HepG2 (cell line): ENCODE results near the gene MGST2. TPM values are rescaled to one million over a fixed set of nuclear protein-coding genes. Genes with fewer than 3 reads are reported as not detected.

ENCODE experiments used
- AGO1 ChIP-seq: fragments of 200-400 bp; formaldehyde crosslinking; IDR thresholded peaks from 2 replicates; pipeline ENCODE4 v1.6.1; 2017; ENCODE audit warnings: mild to moderate bottlenecking, low read depth, low read length, moderate library complexity; ENCODE audit not compliant: poor library complexity, severe bottlenecking
- ARNTL ChIP-seq: sonication (generic); formaldehyde crosslinking; IDR thresholded peaks from 2 replicates; pipeline ENCODE4 v1.4.0; 2020; ENCODE audit warnings: mild to moderate bottlenecking, missing genetic modification reagents
- EED ChIP-seq: sonication (generic); formaldehyde crosslinking; IDR thresholded peaks from 2 replicates; pipeline ENCODE4 v1.5.0; 2020; ENCODE audit warnings: mild to moderate bottlenecking, missing genetic modification reagents
- FOXK2 ChIP-seq: fragments of 450-650 bp; IDR thresholded peaks from 2 replicates; pipeline ENCODE4 v1.6.1; 2016
- GMEB1 ChIP-seq: sonication (generic); formaldehyde crosslinking; IDR thresholded peaks from 2 replicates; pipeline ENCODE4 v1.5.1; 2020; ENCODE audit warnings: missing genetic modification reagents, mild to moderate bottlenecking, borderline replicate concordance
- GZF1 ChIP-seq: sonication (generic); formaldehyde crosslinking; IDR thresholded peaks from 2 replicates; pipeline ENCODE4 v1.5.1; 2020; ENCODE audit warnings: mild to moderate bottlenecking, missing genetic modification reagents
- KMT2B ChIP-seq: IDR thresholded peaks from 2 replicates; pipeline ENCODE4 v1.6.1; 2016; ENCODE audit warnings: missing genetic modification reagents, missing compliant biosample characterization
- MTERF4 ChIP-seq: sonication (generic); formaldehyde crosslinking; IDR thresholded peaks from 2 replicates; pipeline ENCODE4 v1.8.0; 2023; ENCODE audit warnings: mild to moderate bottlenecking, missing genetic modification reagents
- MYNN ChIP-seq: sonication (generic); formaldehyde crosslinking; IDR thresholded peaks from 2 replicates; pipeline ENCODE4 v1.4.0; 2020; ENCODE audit warnings: mild to moderate bottlenecking, low read depth, missing genetic modification reagents
- PPARG ChIP-seq: conservative IDR thresholded peaks from 2 replicates; pipeline ENCODE4 v1.6.1; 2016; ENCODE audit warnings: missing biosample characterization, missing genetic modification reagents
- TBP ChIP-seq: sonication (generic); formaldehyde crosslinking; IDR thresholded peaks from 2 replicates; pipeline ENCODE4 v1.5.0; 2020; ENCODE audit warnings: missing genetic modification reagents
- THAP9 ChIP-seq: sonication (generic); formaldehyde crosslinking; IDR thresholded peaks from 2 replicates; pipeline ENCODE4; 2020; ENCODE audit warnings: missing genetic modification reagents, mild to moderate bottlenecking, borderline replicate concordance
- ZBTB33 ChIP-seq: sonication (generic); formaldehyde crosslinking; IDR thresholded peaks from 2 replicates; pipeline ENCODE4 v1.4.0; 2020; ENCODE audit warnings: missing genetic modification reagents
- ZNF383 ChIP-seq: sonication (generic); formaldehyde crosslinking; IDR thresholded peaks from 2 replicates; pipeline ENCODE4 v1.4.0; 2020; ENCODE audit warnings: missing genetic modification reagents, mild to moderate bottlenecking, borderline replicate concordance
- ZNF549 ChIP-seq: sonication (generic); formaldehyde crosslinking; IDR thresholded peaks from 2 replicates; pipeline ENCODE4 v1.5.0; 2020; ENCODE audit warnings: missing genetic modification reagents
- ZNF556 ChIP-seq: sonication (generic); formaldehyde crosslinking; IDR thresholded peaks from 2 replicates; pipeline ENCODE4 v1.4.0; 2020; ENCODE audit warnings: mild to moderate bottlenecking, missing genetic modification reagents, borderline replicate concordance
- ZNF710 ChIP-seq: sonication (generic); formaldehyde crosslinking; IDR thresholded peaks from 2 replicates; pipeline ENCODE4 v1.5.0; 2020; ENCODE audit warnings: mild to moderate bottlenecking, missing genetic modification reagents, borderline replicate concordance
- ZNF879 ChIP-seq: sonication (generic); formaldehyde crosslinking; IDR thresholded peaks from 2 replicates; pipeline ENCODE4 v1.8.1; 2023; ENCODE audit warnings: missing genetic modification reagents
- polyA plus RNA-seq, 8 experiments: library from polyadenylated mRNA; depleted of rRNA in 3 of 8; stranded (reverse) in 7 of 8; unstranded in 1 of 8; fragments of >200 nt; fragmentation: Illumina TruSeq in 4 of 8; extraction: Trizol in 4 of 8; gene quantifications; 2 replicates each; pipeline versions ENCODE4 v1.2.1 to v1.2.3, GENCODE V29; 2011 to 2016; ENCODE audit warnings: low read depth in 4 of 8, missing spikeins in 1 of 8, mixed read lengths in 1 of 8; ENCODE audit not compliant: insufficient read depth in 1 of 8
- total RNA-seq, 5 experiments: library from RNA; depleted of rRNA; stranded (reverse); fragments of >200 nt; fragmentation: Illumina TruSeq; extraction: Trizol; gene quantifications; 2 replicates each; pipeline ENCODE4 v1.2.3, GENCODE V29; 2016; ENCODE audit warnings: low read depth in 1 of 5

MGST2 gene
- total and polyA plus RNA-seq, 2 of the 13 experiments (the other 11 are each of a cell fraction or from before 2014, with no cell fraction given), result 205 to 416 TPM

- TF ChIP-seq GMEB1 (CRISPR knock-in tag) (no peak), GZF1 (CRISPR knock-in tag) (no peak), AGO1 (no peak), EED (CRISPR knock-in tag) (no peak), ZBTB33 (CRISPR knock-in tag) (no peak), ZNF879 (CRISPR knock-in tag) (no peak), KMT2B (no peak), ZNF383 (no peak), ZNF556 (CRISPR knock-in tag) (no peak), MTERF4 (no peak), PPARG (CRISPR knock-in tag) (peak; percentile 66; the same call in 1 of the 2 replicates), ZNF710 (CRISPR knock-in tag) (no peak), TBP (CRISPR knock-in tag) (no peak), FOXK2 (no peak), THAP9 (CRISPR knock-in tag) (no peak), MYNN (CRISPR knock-in tag) (no peak), ARNTL (CRISPR knock-in tag) (no peak), ZNF549 (no peak)
Observed at GRCh38 chr4:139738846-139739613, 73.4 kb downstream of the MGST2 start (continued).
